HepG2 (cell line): ENCODE data around the gene SNAI3. TPM values are rescaled to one million over a fixed set of nuclear protein-coding genes. Genes with fewer than 3 reads are reported as not detected.
A peak's percentile ranks its signal among the peaks of the same experiment; 100 is the strongest.

Experiments
- ATAC-seq: fragments of 200-7000 bp; cut with Tn5 transposase; 3 replicates; pipeline ENCODE4 v1.9.1; 2020; ENCODE audit warnings: mild to moderate bottlenecking, moderate library complexity
- BruUV-seq: library from RNA; stranded (reverse); fragments of 400-500 nt; replicated peaks from 2 replicates; lab custom pipeline; 2021; lab: Mats Ljungman, UMichigan
- CTCF ChIA-PET: fragments of 300-600 bp; formaldehyde crosslinking; extraction: SDS; loops from one replicate; lab custom pipeline; 2021; ENCODE audit warnings: low total read pairs, inconsistent platforms, low intra/inter-chr PET ratio; lab: Yijun Ruan, JAX
- POLR2A ChIA-PET: fragments of 350-600 bp; sonication (Branson Sonifier 250); formaldehyde crosslinking; loops from one replicate; lab custom pipeline; 2020; ENCODE audit warnings: antibody characterized with exemption, inconsistent platforms; lab: Yijun Ruan, JAX
- DNase-seq: peaks from one replicate; pipeline ENCODE4 v3.0.0-alpha.2; 2015; ENCODE audit warnings: low spot score
- FAIRE-seq: peaks from 3 replicates; lab custom pipeline; 2011; peaks lifted over from hg19 to GRCh38; lab: Jason Lieb, UNC
- H2AFZ ChIP-seq: one replicate; pipeline ENCODE4 v1.6.1; 2011; ENCODE audit warnings: low read length, inconsistent platforms
- H3K27ac ChIP-seq: fragments of 300-600 bp; 3 replicates; pipeline ENCODE4 v1.8.0; 2011; ENCODE audit warnings: mixed run types, mild to moderate bottlenecking, mixed read lengths, low read length, inconsistent platforms; ENCODE audit not compliant: insufficient read depth; ENCODE audit errors: extremely low read length
- H3K27me3 ChIP-seq, 2 experiments: fragments of 200-600 bp in 1 of 2; 2 replicates in 1 of 2; 3 replicates in 1 of 2; pipeline versions ENCODE4 v1.6.0 to v1.8.0; 2011; ENCODE audit warnings: low read length in 2 of 2, mild to moderate bottlenecking in 2 of 2, moderate library complexity in 2 of 2, inconsistent platforms in 1 of 2; ENCODE audit not compliant: insufficient read depth in 2 of 2, control insufficient read depth in 1 of 2
- H3K36me3 ChIP-seq, 2 experiments: fragments of 200-600 bp in 1 of 2; replicated peaks in 1 of 2; 2 replicates in 1 of 2; 3 replicates in 1 of 2; pipeline versions ENCODE4 v1.5.1 to v1.8.0; 2011; ENCODE audit warnings: low read length in 2 of 2, inconsistent platforms in 1 of 2; ENCODE audit not compliant: insufficient read depth in 2 of 2, control insufficient read depth in 1 of 2
- H3K4me1 ChIP-seq: 2 replicates; pipeline ENCODE4 v1.5.1; 2012; ENCODE audit warnings: low read length, inconsistent platforms; ENCODE audit not compliant: insufficient read depth
- H3K4me2 ChIP-seq: 2 replicates; pipeline ENCODE4 v1.6.0; 2011; ENCODE audit warnings: low read depth, low read length, inconsistent platforms
- H3K4me3 ChIP-seq, 3 experiments: fragments of 200-600 bp in 1 of 3; sonication (generic), shearing (Covaris generic) in 1 of 3; replicated peaks in 1 of 3; 2 replicates each; pipeline ENCODE4 v1.5.1; 2011 to 2016; ENCODE audit warnings: low read length in 3 of 3, inconsistent platforms in 2 of 3, low read depth in 2 of 3, mild to moderate bottlenecking in 2 of 3, control low read depth in 1 of 3, mixed read lengths in 1 of 3; ENCODE audit not compliant: insufficient read depth in 1 of 3
- H3K79me2 ChIP-seq: one replicate; pipeline ENCODE4 v1.6.1; 2011; ENCODE audit warnings: low read length, inconsistent platforms; ENCODE audit not compliant: insufficient read depth
- H3K9ac ChIP-seq: 2 replicates; pipeline ENCODE4 v1.6.0; 2011; ENCODE audit warnings: mild to moderate bottlenecking, low read depth, low read length, inconsistent platforms; ENCODE audit not compliant: insufficient read depth
- H3K9me3 ChIP-seq: 2 replicates; pipeline ENCODE4 v1.5.1; 2012; ENCODE audit warnings: mild to moderate bottlenecking, low read length
- H4K20me1 ChIP-seq: 2 replicates; pipeline ENCODE4 v1.6.0; 2011; ENCODE audit warnings: inconsistent platforms, mild to moderate bottlenecking, low read length, moderate library complexity; ENCODE audit not compliant: insufficient read depth
- AGO2 ChIP-seq: fragments of 200-400 bp; formaldehyde crosslinking; optimal IDR thresholded peaks from 2 replicates; pipeline ENCODE3; 2017; ENCODE audit warnings: mild to moderate bottlenecking, low read depth, low read length, moderate library complexity
- AKAP8 ChIP-seq: sonication (generic); formaldehyde crosslinking; IDR thresholded peaks from 2 replicates; pipeline ENCODE4 v1.5.1; 2020; ENCODE audit warnings: mild to moderate bottlenecking, missing genetic modification reagents
- BHLHE40 ChIP-seq: IDR thresholded peaks from 2 replicates; pipeline ENCODE4 v1.6.1; 2011; ENCODE audit warnings: low read length, improper control_type of control experiment
- ZNF550 ChIP-seq: sonication (generic); formaldehyde crosslinking; IDR thresholded peaks from 2 replicates; pipeline ENCODE4 v1.4.0; 2020; ENCODE audit warnings: mild to moderate bottlenecking, missing genetic modification reagents, borderline replicate concordance
- ZNF687 ChIP-seq: sonication (generic); formaldehyde crosslinking; IDR thresholded peaks from 2 replicates; pipeline ENCODE4 v1.5.1; 2020; ENCODE audit warnings: mild to moderate bottlenecking, missing genetic modification reagents, moderate library complexity
- WGBS: methylation state at CpG from one replicate; pipeline ENCODE4 v1.1.6; 2017; ENCODE audit warnings: low lambda C conversion rate; 5-methylcytosine and 5-hydroxymethylcytosine counted together
- in situ Hi-C: cut with HindIII; loops from 2 replicates; pipeline ENCODE4 v1.10.0; 2017; ENCODE audit warnings: low pct_unique_long_range_greater_than_20kb; ENCODE audit not compliant: extremely low pct_ligation_motif_present
- intact Hi-C: fragments of 100-400 bp; cut with micrococcal nuclease; formaldehyde crosslinking; loops from one replicate; pipeline ENCODE4 v1.10.0; 2022; ENCODE audit not compliant: unreplicated experiment
- polyA plus RNA-seq, 8 experiments: library from polyadenylated mRNA; depleted of rRNA in 3 of 8; stranded (reverse) in 7 of 8; unstranded in 1 of 8; fragments of >200 nt; fragmentation: Illumina TruSeq in 4 of 8; extraction: Trizol in 4 of 8; gene quantifications; 2 replicates each; pipeline versions ENCODE4 v1.2.1 to v1.2.3, GENCODE V29; 2011 to 2016; ENCODE audit warnings: low read depth in 4 of 8, missing spikeins in 1 of 8, mixed read lengths in 1 of 8; ENCODE audit not compliant: insufficient read depth in 1 of 8
- total RNA-seq, 5 experiments: library from RNA; depleted of rRNA; stranded (reverse); fragments of >200 nt; fragmentation: Illumina TruSeq; extraction: Trizol; gene quantifications; 2 replicates each; pipeline ENCODE4 v1.2.3, GENCODE V29; 2016; ENCODE audit warnings: low read depth in 1 of 5

Gene SNAI3
- total and polyA plus RNA-seq, 2 of the 13 experiments (the other 11 are each of a cell fraction or from before 2014, with no cell fraction given), result 0.09 to 0.18 TPM

- 94% methylated on average over 22 of the region's 23 CpGs for WGBS
- peaks cover 2% of the 10 kb centered on the region for H3K79me2 ChIP-seq
- no peaks in the 10 kb centered on the region; a peak in 2 of 5 replicates for H3K36me3 ChIP-seq
- in situ Hi-C loops (no loop called here), intact Hi-C loops (no loop called here)
- H4K20me1 ChIP-seq, result peaks cover 2% of the 10 kb centered on the region; the same call in 1 of the 2 replicates
- H3K9ac ChIP-seq, result no peak overlapping the region
- H3K4me1 ChIP-seq, result no peaks in the 10 kb centered on the region
- ChIA-PET CTCF (no interaction called here), POLR2A (no interaction called here)
- ATAC-seq, result no peak
- no peaks in the 10 kb centered on the region for H3K9me3 ChIP-seq
- H3K4me3 ChIP-seq, result no peak overlapping the region
- FAIRE-seq, result no peak
- no peak overlapping the region for H3K4me2 ChIP-seq
- BruUV-seq, result no TSS peak
- H3K27ac ChIP-seq, result no peak overlapping the region
- TF ChIP-seq ZNF550 (CRISPR knock-in tag) (0 out of 2 replicates have a peak, but pooled peaks have one; percentile 32), AKAP8 (CRISPR knock-in tag) (0 out of 2 replicates have a peak, but pooled peaks have one; percentile 42), BHLHE40 (no peak), AGO2 (peak; percentile 37), ZNF687 (CRISPR knock-in tag) (0 out of 2 replicates have a peak, but pooled peaks have one; percentile 20)
- H2AFZ ChIP-seq, result no peak overlapping the region
- no peak for DNase-seq
- no peaks in the 10 kb centered on the region for H3K27me3 ChIP-seq
Measured at GRCh38 chr16:88671806-88672205, 14.5 kb downstream of the SNAI3 start.
